Thoracic aorta (tissue), 2 donors: ENCODE data around the gene IFI44L. TPM values are rescaled to one million over a fixed set of nuclear protein-coding genes. Genes with fewer than 3 reads are reported as not detected.

Source experiments
- ATAC-seq: fragments of 150-250 bp; one replicate; pipeline ENCODE4 v1.8.0; 2017; ENCODE audit warnings: low read depth; ENCODE audit not compliant: insufficient number of reproducible peaks, low FRiP score
- DNase-seq: peaks from one replicate; pipeline ENCODE4 v3.0.0-alpha.2; 2020; ENCODE audit warnings: low spot score
- H3K27ac ChIP-seq, 2 donors: fragments of 200-600 bp; sonication (generic); 1 replicate in 1 of 2; 2 replicates in 1 of 2; pipeline ENCODE4 v1.5.1; 2016; ENCODE audit warnings: mild to moderate bottlenecking in 2 of 2, moderate library complexity in 2 of 2
- H3K27me3 ChIP-seq: fragments of 200-600 bp; sonication (generic); replicated peaks from 2 replicates; pipeline ENCODE4 v1.6.0; 2016; ENCODE audit warnings: mild to moderate bottlenecking; ENCODE audit not compliant: insufficient read depth
- H3K36me3 ChIP-seq: fragments of 200-600 bp; sonication (generic); one replicate; pipeline ENCODE4 v1.5.1; 2016
- H3K4me1 ChIP-seq, 2 donors: fragments of 200-600 bp; sonication (generic); 1 replicate in 1 of 2; 2 replicates in 1 of 2; pipeline versions ENCODE4 v1.5.1 to v1.6.0; 2016; ENCODE audit warnings: low read depth in 2 of 2, mild to moderate bottlenecking in 1 of 2; ENCODE audit not compliant: control insufficient read depth in 1 of 2
- H3K4me3 ChIP-seq: fragments of 200-600 bp; sonication (generic); 2 replicates; pipeline ENCODE4 v1.5.1; 2016; ENCODE audit warnings: mild to moderate bottlenecking
- H3K9me3 ChIP-seq: fragments of 200-600 bp; sonication (generic); 2 replicates; pipeline ENCODE4 v1.5.1; 2016
- total RNA-seq, 2 donors: library from RNA; depleted of rRNA; stranded (reverse); fragments of >200 nt; gene quantifications; one replicate each; pipeline versions ENCODE4 v1.1.0 to v1.2.3, GENCODE V29; 2016
- TF ChIP-seq, protein P1 (sequence below): fragments of 200-600 bp; sonication (generic); IDR thresholded peaks from one replicate; pipeline ENCODE4 v1.5.1; 2019; ENCODE audit warnings: antibody characterized with exemption

IFI44L gene
- total RNA-seq, 2 donors from 2014 or later, result 17.3 to 18.7 TPM

DNA sequence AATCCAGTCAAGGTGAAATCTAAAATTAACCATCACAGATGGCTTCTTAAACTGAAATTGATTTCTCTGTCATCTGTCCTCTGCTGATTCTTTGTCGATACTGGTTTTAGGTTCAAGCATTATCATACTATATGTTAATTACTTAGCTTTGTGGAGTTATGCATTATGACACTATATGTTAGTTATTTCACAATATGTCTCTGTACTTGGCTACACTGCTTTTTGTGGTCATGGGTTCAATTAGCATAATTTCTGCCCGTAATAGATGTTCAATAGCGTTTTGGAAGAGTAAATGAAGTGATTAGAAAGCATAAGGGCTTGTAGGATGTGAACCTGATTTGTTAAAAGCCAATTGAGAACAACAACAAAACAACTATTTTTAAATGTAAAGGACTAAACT, 57.5 kb downstream of the IFI44L start:
- Histone ChIP-seq H3K4me1 (no peaks in the 10 kb centered on the region), H3K27me3 (no peaks in the 10 kb centered on the region), H3K36me3 (no peaks in the 10 kb centered on the region), H3K4me3 (no peak overlapping the region), H3K9me3 (no peaks in the 10 kb centered on the region), H3K27ac (no peak overlapping the region)
- no peak for ATAC-seq
- TF ChIP-seq, protein P1, sequence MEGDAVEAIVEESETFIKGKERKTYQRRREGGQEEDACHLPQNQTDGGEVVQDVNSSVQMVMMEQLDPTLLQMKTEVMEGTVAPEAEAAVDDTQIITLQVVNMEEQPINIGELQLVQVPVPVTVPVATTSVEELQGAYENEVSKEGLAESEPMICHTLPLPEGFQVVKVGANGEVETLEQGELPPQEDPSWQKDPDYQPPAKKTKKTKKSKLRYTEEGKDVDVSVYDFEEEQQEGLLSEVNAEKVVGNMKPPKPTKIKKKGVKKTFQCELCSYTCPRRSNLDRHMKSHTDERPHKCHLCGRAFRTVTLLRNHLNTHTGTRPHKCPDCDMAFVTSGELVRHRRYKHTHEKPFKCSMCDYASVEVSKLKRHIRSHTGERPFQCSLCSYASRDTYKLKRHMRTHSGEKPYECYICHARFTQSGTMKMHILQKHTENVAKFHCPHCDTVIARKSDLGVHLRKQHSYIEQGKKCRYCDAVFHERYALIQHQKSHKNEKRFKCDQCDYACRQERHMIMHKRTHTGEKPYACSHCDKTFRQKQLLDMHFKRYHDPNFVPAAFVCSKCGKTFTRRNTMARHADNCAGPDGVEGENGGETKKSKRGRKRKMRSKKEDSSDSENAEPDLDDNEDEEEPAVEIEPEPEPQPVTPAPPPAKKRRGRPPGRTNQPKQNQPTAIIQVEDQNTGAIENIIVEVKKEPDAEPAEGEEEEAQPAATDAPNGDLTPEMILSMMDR, result no peak
- DNase-seq, result no peak

DNA sequence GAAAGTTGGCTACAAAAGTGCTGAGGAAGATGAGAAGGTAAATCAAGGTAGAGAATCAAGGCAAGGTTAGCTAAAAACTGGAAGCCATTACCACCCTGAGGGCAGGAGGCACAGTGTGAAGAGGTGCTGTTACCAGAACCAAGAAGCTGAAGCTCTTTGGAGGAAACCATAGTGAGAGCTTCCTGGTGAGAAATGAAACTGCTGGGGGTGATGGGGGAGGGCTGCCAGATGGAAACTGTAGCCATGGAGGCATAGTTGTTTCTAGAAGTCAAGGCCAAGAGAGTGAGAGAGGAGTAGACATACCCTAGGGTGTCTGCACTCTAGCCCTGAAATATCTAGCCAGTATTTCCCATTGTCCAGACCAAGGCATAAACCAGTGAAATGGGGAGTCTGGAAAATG, 58.1 kb downstream of the IFI44L start:
- H3K4me3 ChIP-seq, result no peak overlapping the region
- ATAC-seq (no peak), DNase-seq (no peak)
- TF ChIP-seq, protein P1, result no peak
- no peak overlapping the region for H3K27ac ChIP-seq
- H3K36me3 ChIP-seq, result no peaks in the 10 kb centered on the region
- no peaks in the 10 kb centered on the region for H3K9me3 ChIP-seq
- H3K27me3 ChIP-seq, result no peaks in the 10 kb centered on the region
- no peaks in the 10 kb centered on the region for H3K4me1 ChIP-seq

DNA sequence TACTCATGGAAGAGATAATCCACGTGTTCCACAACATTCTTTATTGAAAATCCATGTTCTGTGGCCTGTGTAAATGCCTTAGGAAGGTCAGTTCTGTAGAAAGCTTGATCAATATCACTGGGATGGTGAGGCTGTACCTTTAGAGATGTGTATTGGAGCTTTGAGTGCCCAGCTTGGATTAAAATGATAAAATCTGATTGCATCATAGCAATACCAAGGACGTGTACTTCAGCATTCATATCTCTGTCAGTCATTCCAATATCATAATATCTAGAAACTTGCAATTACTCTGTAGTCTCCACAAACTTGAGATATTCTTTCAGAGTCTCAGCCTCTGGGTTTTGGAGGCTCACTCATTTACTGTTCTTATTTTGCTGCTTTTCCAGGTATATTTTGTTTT, 61.0 kb downstream of the IFI44L start:
- no peaks in the 10 kb centered on the region for H3K4me1 ChIP-seq
- TF ChIP-seq, protein P1, result no peak
- no peaks in the 10 kb centered on the region for H3K9me3 ChIP-seq
- no peaks in the 10 kb centered on the region for H3K27me3 ChIP-seq
- H3K27ac ChIP-seq, result no peak overlapping the region
- H3K36me3 ChIP-seq, result no peaks in the 10 kb centered on the region
- H3K4me3 ChIP-seq, result no peak overlapping the region
- DNase-seq (no peak), ATAC-seq (no peak)

DNA sequence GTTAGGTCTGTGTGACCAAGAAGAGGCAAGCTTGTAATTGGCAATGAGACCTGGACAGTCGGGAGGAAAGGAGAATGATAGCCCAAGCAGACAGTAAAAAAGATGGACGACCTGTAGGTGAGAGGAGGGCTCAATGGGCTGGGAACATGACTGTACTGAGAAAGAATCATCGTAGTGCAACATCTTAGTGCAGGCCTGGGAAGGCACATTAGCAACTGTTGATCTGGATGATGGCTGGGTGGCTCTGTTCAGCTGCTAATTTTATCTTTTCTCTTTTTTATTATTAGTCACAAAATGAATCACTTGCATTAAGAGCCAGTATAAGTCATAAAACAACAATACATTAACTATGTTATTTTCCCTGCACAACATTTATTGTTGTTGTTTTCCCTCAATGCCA, 62.2 kb downstream of the IFI44L start:
- no peak overlapping the region for H3K27ac ChIP-seq
- H3K9me3 ChIP-seq, result no peaks in the 10 kb centered on the region
- TF ChIP-seq, protein P1, result no peak
- no peaks in the 10 kb centered on the region for H3K4me1 ChIP-seq
- no peak for DNase-seq
- no peak for ATAC-seq
- H3K4me3 ChIP-seq, result no peak overlapping the region
- no peaks in the 10 kb centered on the region for H3K27me3 ChIP-seq
- no peaks in the 10 kb centered on the region for H3K36me3 ChIP-seq

DNA sequence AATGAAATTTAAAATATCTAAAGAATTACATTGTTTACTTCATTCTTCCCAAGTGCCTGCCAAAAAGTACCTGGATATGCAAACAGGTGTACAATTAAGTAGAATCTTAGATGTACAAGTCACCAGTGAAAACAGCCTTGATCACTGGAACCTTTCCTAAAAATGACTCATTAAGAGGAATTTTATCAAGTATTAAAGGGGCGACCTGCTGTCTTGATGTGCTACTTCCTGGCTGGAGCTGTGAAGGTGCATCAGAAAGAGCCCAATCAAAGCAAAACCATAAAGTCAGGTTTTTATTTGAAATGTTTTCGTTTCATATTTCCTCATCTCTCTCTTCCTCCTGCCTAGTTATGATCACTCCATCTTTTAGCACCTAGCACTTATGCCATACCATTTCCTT, 62.8 kb downstream of the IFI44L start:
- H3K9me3 ChIP-seq, result no peaks in the 10 kb centered on the region
- no peaks in the 10 kb centered on the region for H3K27me3 ChIP-seq
- no peak overlapping the region for H3K27ac ChIP-seq
- no peak for DNase-seq
- H3K4me3 ChIP-seq, result no peak overlapping the region
- TF ChIP-seq, protein P1, result no peak
- ATAC-seq, result no peak
- H3K36me3 ChIP-seq, result no peaks in the 10 kb centered on the region
- no peaks in the 10 kb centered on the region for H3K4me1 ChIP-seq
